Keratinocyte (primary cell): ENCODE results near the gene BANK1. TPM values are rescaled to one million over a fixed set of nuclear protein-coding genes. Genes with fewer than 3 reads are reported as not detected.

Experiments
- DNase-seq: peaks from one replicate; pipeline ENCODE4 v3.0.0-alpha.2; 2011; ENCODE audit warnings: low read depth, missing footprints, low spot score
- FAIRE-seq: peaks from 2 replicates; lab custom pipeline; 2011; peaks lifted over from hg19 to GRCh38; lab: Jason Lieb, UNC
- H2AFZ ChIP-seq: 2 replicates; pipeline ENCODE4 v1.6.0; 2012; ENCODE audit warnings: low read length, control low read depth, inconsistent platforms; ENCODE audit not compliant: control insufficient read depth
- H3K27ac ChIP-seq: 2 replicates; pipeline ENCODE4 v1.5.1; 2011; ENCODE audit warnings: low read length; ENCODE audit not compliant: control insufficient read depth, insufficient read depth
- H3K27me3 ChIP-seq: 3 replicates; pipeline ENCODE4 v1.6.0; 2011; ENCODE audit warnings: low read length; ENCODE audit not compliant: control insufficient read depth, insufficient read depth; ENCODE audit errors: extremely low read depth
- H3K36me3 ChIP-seq, 2 experiments: 2 replicates in 1 of 2; 3 replicates in 1 of 2; pipeline ENCODE4 v1.5.1; 2011; ENCODE audit warnings: low read length in 2 of 2, mild to moderate bottlenecking in 1 of 2; ENCODE audit not compliant: control insufficient read depth in 2 of 2, insufficient read depth in 2 of 2; ENCODE audit errors: extremely low read depth in 1 of 2
- H3K4me1 ChIP-seq: 3 replicates; pipeline ENCODE4 v1.5.1; 2011; ENCODE audit warnings: low read length; ENCODE audit not compliant: control insufficient read depth, insufficient read depth; ENCODE audit errors: extremely low read depth
- H3K4me2 ChIP-seq: 3 replicates; pipeline ENCODE4 v1.6.0; 2011; ENCODE audit warnings: low read depth, low read length; ENCODE audit not compliant: control insufficient read depth, insufficient read depth; ENCODE audit errors: extremely low read depth
- H3K4me3 ChIP-seq, 3 experiments: fragments of 200-600 bp in 1 of 3; sonication (generic) in 1 of 3; 2 replicates in 2 of 3; 3 replicates in 1 of 3; pipeline ENCODE4 v1.5.1; 2011 to 2016; ENCODE audit warnings: low read length in 3 of 3, mild to moderate bottlenecking in 3 of 3, control low read depth in 2 of 3, inconsistent platforms in 1 of 3, low read depth in 1 of 3, mixed read lengths in 1 of 3, mixed run types in 1 of 3, moderate library complexity in 1 of 3; ENCODE audit not compliant: control insufficient read depth in 2 of 3, insufficient read depth in 2 of 3; ENCODE audit errors: extremely low read depth in 1 of 3
- H3K79me2 ChIP-seq: 2 replicates; pipeline ENCODE4 v1.6.0; 2012; ENCODE audit warnings: low read length; ENCODE audit not compliant: control insufficient read depth, insufficient read depth
- H3K9ac ChIP-seq: 3 replicates; pipeline ENCODE4 v1.6.0; 2011; ENCODE audit warnings: low read length; ENCODE audit not compliant: control insufficient read depth, insufficient read depth; ENCODE audit errors: extremely low read depth
- H3K9me1 ChIP-seq: 3 replicates; pipeline ENCODE4 v1.6.0; 2011; ENCODE audit warnings: low read length; ENCODE audit not compliant: control insufficient read depth, insufficient read depth; ENCODE audit errors: extremely low read depth
- H3K9me3 ChIP-seq: 2 replicates; pipeline ENCODE4 v1.5.1; 2012; ENCODE audit warnings: low read depth, low read length; ENCODE audit not compliant: control insufficient read depth
- H4K20me1 ChIP-seq: 3 replicates; pipeline ENCODE4 v1.6.0; 2011; ENCODE audit warnings: low read length; ENCODE audit not compliant: control insufficient read depth, insufficient read depth; ENCODE audit errors: extremely low read depth
- CTCF ChIP-seq, 3 experiments: IDR thresholded peaks in 1 of 3; conservative IDR thresholded peaks in 1 of 3; optimal IDR thresholded peaks in 1 of 3; 2 replicates in 2 of 3; 3 replicates in 1 of 3; pipeline versions ENCODE3 to v1.5.1; 2011; ENCODE audit warnings: low read length in 3 of 3, mild to moderate bottlenecking in 3 of 3, moderate library complexity in 2 of 3, control low read depth in 1 of 3, inconsistent platforms in 1 of 3; ENCODE audit not compliant: insufficient read depth in 2 of 3; ENCODE audit errors: extremely low read depth in 1 of 3
- EZH2 ChIP-seq: IDR thresholded peaks from one replicate; pipeline ENCODE4 v1.6.1; 2012; ENCODE audit warnings: inconsistent platforms, mild to moderate bottlenecking, low read length, moderate library complexity
- dilution Hi-C: fragments of 300-500 bp; cut with MboI; formaldehyde crosslinking; loops from one replicate; pipeline ENCODE4 v1.7.0; 2020; ENCODE audit warnings: low sequenced_read_pairs; ENCODE audit not compliant: extremely low pct_ligation_motif_present
- polyA plus RNA-seq, 5 experiments: library from polyadenylated mRNA; depleted of rRNA in 3 of 5; stranded (reverse) in 3 of 5; stranded (forward) in 1 of 5; unstranded in 1 of 5; fragments of >200 nt; gene quantifications; 1 replicate in 1 of 5; 2 replicates in 3 of 5; 3 replicates in 1 of 5; pipeline versions ENCODE4 v1.2.1 to v1.2.3, GENCODE V29; 2011 to 2012; ENCODE audit warnings: missing spikeins in 2 of 5, low read depth in 1 of 5, low replicate concordance in 1 of 5

The BANK1 gene
- polyA plus RNA-seq, 1 donor (not counting 4 experiments of a cell fraction or from before 2014, with no cell fraction given) = 0.25 TPM

DNA sequence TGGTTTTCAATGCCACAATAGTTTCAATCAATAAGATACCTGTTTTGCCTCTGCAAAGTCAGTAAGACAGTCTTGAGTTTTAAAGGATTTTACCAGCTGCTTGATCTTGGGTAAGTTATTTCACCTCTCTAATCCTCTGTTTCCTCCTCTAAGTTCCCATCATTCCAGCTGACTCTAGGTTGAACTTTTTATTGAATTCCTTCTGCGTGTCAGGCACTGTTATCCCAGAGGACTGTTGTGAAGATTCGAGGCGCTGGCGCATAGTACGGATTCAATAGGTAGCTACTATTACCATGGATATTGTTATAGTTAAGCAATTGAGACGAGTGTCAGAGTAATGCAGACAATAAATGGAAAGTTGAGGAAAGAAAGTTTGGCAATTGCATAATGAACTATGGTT is 179.4 kb downstream of the BANK1 start:
- no peak overlapping the region for H3K4me2 ChIP-seq
- FAIRE-seq (no peak), DNase-seq (no peak)
- peaks cover 7% of the 10 kb centered on the region for H3K4me1 ChIP-seq
- TF ChIP-seq CTCF (optimal IDR thresholded peaks at IDR 0.05 in 1 of 3, IDR thresholded peaks at IDR 0.05 in 1 of 3, conservative IDR thresholded peaks at IDR 0.05 in 1 of 3; ENCODE audit: extremely low read depth in 1 of 3, insufficient read depth in 2 of 3, low read length in 3 of 3) = no peak
- H3K4me3 ChIP-seq = no peak overlapping the region
- H3K9me1 ChIP-seq = no peaks in the 10 kb centered on the region
- H3K36me3 ChIP-seq = no peaks in the 10 kb centered on the region
- H3K9me3 ChIP-seq = no peaks in the 10 kb centered on the region
- no peaks in the 10 kb centered on the region for H3K79me2 ChIP-seq
- no peak overlapping the region for H3K9ac ChIP-seq
- no peak overlapping the region for H2AFZ ChIP-seq
- dilution Hi-C loops = no loop called here
- H3K27me3 ChIP-seq = no peaks in the 10 kb centered on the region
- no peak overlapping the region for H3K27ac ChIP-seq
- H4K20me1 ChIP-seq = no peaks in the 10 kb centered on the region

DNA sequence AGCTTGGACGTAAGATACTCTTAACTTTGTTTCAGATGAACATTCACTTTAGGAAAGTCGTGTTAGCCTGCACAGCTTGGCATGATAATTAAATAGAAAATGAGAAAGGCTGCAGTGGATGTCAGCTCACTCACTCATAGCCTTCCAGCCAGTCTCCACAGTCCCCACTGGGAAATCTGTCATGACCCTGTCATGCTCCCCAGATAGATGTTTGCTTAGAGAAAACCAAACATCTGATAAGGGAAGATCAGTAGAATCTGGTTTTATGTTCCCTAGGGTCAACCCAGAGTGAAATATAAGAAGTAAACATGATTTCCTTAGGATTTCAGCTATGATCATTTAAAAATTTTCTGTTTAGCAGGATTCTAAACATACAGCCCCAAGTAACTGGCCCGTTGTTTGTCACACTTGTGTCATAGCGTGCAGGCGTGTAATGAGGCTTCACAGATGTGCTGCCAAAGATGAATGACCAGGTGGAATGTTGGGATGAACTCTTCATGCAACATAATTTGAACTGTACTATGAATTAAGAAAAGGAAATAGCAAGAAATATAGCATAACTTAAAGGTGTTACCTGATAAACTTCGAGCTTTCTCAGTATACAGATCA is 180.1 kb downstream of the BANK1 start:
- Histone ChIP-seq H4K20me1 (no peaks in the 10 kb centered on the region), H3K4me1 (peaks cover 7% of the 10 kb centered on the region), H2AFZ (no peak overlapping the region), H3K36me3 (no peaks in the 10 kb centered on the region), H3K9ac (no peak overlapping the region), H3K27ac (no peak overlapping the region), H3K79me2 (no peaks in the 10 kb centered on the region), H3K4me2 (no peak overlapping the region), H3K27me3 (no peaks in the 10 kb centered on the region), H3K4me3 (no peak overlapping the region), H3K9me1 (no peaks in the 10 kb centered on the region), H3K9me3 (no peaks in the 10 kb centered on the region)
- DNase-seq (no peak), FAIRE-seq (no peak)
- TF ChIP-seq EZH2 (no peak), CTCF (optimal IDR thresholded peaks at IDR 0.05 in 1 of 3, IDR thresholded peaks at IDR 0.05 in 1 of 3, conservative IDR thresholded peaks at IDR 0.05 in 1 of 3; ENCODE audit: extremely low read depth in 1 of 3, insufficient read depth in 2 of 3, low read length in 3 of 3) (no peak)
- dilution Hi-C loops = no loop called here
